Measurements from ENCODE around the gene UNC13C. TPM values are rescaled to one million over a fixed set of nuclear protein-coding genes. Genes with fewer than 3 reads are reported as not detected.

UNC13C gene
- total and polyA plus RNA-seq, 5 donors from 2014 or later = not detected

DNA sequence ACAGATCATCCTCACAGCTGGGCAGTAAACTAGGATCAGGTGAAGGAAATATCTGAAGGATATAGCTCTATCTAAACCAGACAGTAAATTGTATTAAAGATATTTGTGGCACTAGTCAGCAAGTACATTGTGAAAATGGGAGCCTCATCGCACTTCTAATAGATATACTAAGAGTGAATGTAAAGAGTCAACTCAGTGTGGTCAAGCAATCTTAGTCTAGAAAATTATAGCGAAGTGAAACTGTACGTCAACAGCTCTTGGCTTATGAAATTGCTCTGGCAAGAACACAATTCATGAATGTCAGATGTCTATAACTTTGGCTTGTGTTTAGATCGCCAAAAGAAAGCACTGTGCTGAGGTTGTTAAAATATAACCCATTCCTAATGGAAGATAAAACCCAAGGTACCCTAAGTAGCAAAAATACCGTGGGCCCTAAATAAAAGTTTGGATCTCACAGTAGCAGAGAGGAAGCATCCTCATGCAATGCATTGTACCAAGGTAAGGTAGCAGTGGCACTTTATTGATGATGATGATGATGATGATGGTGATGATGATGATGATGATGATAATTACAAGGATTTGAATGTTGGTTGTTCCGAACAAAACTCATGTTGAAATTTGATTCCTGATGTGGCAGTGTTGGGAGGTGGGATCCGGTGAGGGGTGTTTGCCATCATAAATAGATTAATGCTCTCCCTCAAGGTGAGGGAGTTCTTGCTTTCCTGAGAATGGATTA lies 228.5 kb downstream of the UNC13C start:
- DNase-seq = no peak
- no peak overlapping the region for H3K27ac Mint-ChIP-seq
- H3K36me3 Mint-ChIP-seq = no peaks in the 10 kb centered on the region
- Histone ChIP-seq H3K9me3 (ENCODE audit: control insufficient read depth in 2 of 2, low read length in 2 of 2) (no peaks in the 10 kb centered on the region), H3K27ac (ENCODE audit: insufficient read depth, low read length, poor library complexity, severe bottlenecking) (no peak overlapping the region), H3K36me3 (ENCODE audit: control insufficient read depth, insufficient read depth, low read length) (no peaks in the 10 kb centered on the region), H3K4me1 (ENCODE audit: control insufficient read depth, insufficient read depth, low read length, poor library complexity, severe bottlenecking) (no peaks in the 10 kb centered on the region), H3K4me3 (ENCODE audit: low read depth, low read length) (no peak overlapping the region), H3K27me3 (ENCODE audit: control insufficient read depth, insufficient read depth, low read length) (no peaks in the 10 kb centered on the region)
- H3K4me3 Mint-ChIP-seq = no peak overlapping the region
- no peaks in the 10 kb centered on the region for H3K27me3 Mint-ChIP-seq
- no peak for ATAC-seq (ENCODE audit: low read depth in 2 of 2)
- H3K9me3 Mint-ChIP-seq = peaks cover 0 to 10% (median 0%) of the 10 kb centered on the region in 7 donors
- no peaks in the 10 kb centered on the region for H3K4me1 Mint-ChIP-seq

DNA sequence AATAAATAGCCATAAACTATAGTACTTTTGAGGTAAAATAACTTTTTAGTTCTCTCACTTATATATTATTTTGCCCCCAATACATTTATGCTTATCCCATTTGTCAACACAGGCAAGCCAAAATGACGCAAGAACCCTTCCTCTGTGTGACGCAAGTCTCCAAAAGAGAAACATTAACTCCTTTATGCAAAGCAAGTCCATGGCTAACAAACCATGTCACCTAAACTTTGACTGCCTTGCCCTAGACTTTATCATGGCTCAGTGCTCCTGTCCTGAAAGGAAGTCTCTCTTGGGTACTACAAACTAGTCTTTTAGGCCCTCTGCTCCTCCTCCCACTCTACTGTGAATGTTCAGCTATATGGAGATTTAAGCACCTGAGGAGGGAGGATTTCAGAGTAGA lies 230.5 kb downstream of the UNC13C start:
- no peaks in the 10 kb centered on the region for H3K36me3 Mint-ChIP-seq
- H3K27me3 ChIP-seq (ENCODE audit: control insufficient read depth, insufficient read depth, low read length) = no peaks in the 10 kb centered on the region
- no peak overlapping the region for H3K27ac Mint-ChIP-seq
- H3K27me3 Mint-ChIP-seq = no peaks in the 10 kb centered on the region
- ATAC-seq (ENCODE audit: low read depth in 2 of 2) = no peak
- no peaks in the 10 kb centered on the region for H3K36me3 ChIP-seq (ENCODE audit: control insufficient read depth, insufficient read depth, low read length)
- no peaks in the 10 kb centered on the region for H3K4me1 Mint-ChIP-seq
- H3K4me3 ChIP-seq (ENCODE audit: low read depth, low read length) = no peak overlapping the region
- H3K4me1 ChIP-seq (ENCODE audit: control insufficient read depth, insufficient read depth, low read length, poor library complexity, severe bottlenecking) = no peaks in the 10 kb centered on the region
- H3K9me3 ChIP-seq (ENCODE audit: control insufficient read depth in 2 of 2, low read length in 2 of 2) = no peaks in the 10 kb centered on the region
- peaks cover 0 to 10% (median 0%) of the 10 kb centered on the region in 7 donors for H3K9me3 Mint-ChIP-seq
- H3K27ac ChIP-seq (ENCODE audit: insufficient read depth, low read length, poor library complexity, severe bottlenecking) = no peak overlapping the region
- H3K4me3 Mint-ChIP-seq = no peak overlapping the region
- no peak for DNase-seq

DNA sequence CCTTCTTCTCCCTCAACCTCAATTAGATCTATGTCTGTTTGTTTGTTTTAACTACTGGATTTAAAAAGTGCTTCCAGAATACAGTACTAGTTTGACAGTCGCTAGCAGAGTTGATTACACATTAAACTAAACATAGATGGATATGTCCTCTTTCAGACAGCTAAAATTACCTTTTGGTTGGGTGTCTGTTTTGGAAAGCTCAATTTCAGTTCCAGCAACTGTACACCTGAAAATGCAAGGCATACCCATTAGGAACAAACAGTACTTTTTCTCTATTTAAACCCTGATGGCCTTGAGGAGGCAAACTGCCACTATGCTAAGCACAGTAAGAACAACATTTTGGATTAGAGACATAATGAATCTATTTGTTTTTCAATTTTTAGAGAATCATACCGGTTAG lies 234.4 kb downstream of the UNC13C start:
- no peak overlapping the region for H3K4me3 Mint-ChIP-seq
- no peaks in the 10 kb centered on the region for H3K27me3 Mint-ChIP-seq
- Histone ChIP-seq H3K4me3 (ENCODE audit: low read depth, low read length) (no peak overlapping the region), H3K36me3 (ENCODE audit: control insufficient read depth, insufficient read depth, low read length) (no peaks in the 10 kb centered on the region), H3K9me3 (ENCODE audit: control insufficient read depth in 2 of 2, low read length in 2 of 2) (no peaks in the 10 kb centered on the region), H3K4me1 (ENCODE audit: control insufficient read depth, insufficient read depth, low read length, poor library complexity, severe bottlenecking) (no peaks in the 10 kb centered on the region), H3K27me3 (ENCODE audit: control insufficient read depth, insufficient read depth, low read length) (no peaks in the 10 kb centered on the region), H3K27ac (ENCODE audit: insufficient read depth, low read length, poor library complexity, severe bottlenecking) (no peak overlapping the region)
- no peak for DNase-seq
- H3K36me3 Mint-ChIP-seq = no peaks in the 10 kb centered on the region
- no peak overlapping the region for H3K27ac Mint-ChIP-seq
- no peaks in the 10 kb centered on the region for H3K4me1 Mint-ChIP-seq
- peaks cover 0 to 6% (median 0%) of the 10 kb centered on the region in 7 donors for H3K9me3 Mint-ChIP-seq
- ATAC-seq (ENCODE audit: low read depth in 2 of 2) = no peak

DNA sequence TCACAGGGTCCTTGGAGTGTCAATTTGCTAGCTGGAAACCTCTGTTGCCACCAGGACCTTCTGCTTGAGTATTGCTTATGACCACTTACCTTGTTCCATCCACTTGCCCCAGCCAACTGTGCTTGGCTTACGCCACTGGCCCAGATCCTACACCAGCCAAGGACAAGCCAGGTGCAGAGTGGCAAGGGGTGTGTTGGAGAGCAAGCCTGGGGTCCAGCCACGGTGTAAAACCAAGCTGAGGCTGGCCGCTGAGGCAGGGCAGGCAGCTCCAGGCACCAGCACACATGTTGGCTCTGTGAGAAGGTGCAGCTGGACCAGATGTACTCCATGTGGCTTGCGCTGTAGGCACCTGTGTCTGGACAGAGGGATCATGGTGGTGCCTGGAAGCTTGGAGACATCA lies 248.2 kb downstream of the UNC13C start:
- H3K9me3 ChIP-seq (ENCODE audit: control insufficient read depth in 2 of 2, low read length in 2 of 2) = no peaks in the 10 kb centered on the region

DNA sequence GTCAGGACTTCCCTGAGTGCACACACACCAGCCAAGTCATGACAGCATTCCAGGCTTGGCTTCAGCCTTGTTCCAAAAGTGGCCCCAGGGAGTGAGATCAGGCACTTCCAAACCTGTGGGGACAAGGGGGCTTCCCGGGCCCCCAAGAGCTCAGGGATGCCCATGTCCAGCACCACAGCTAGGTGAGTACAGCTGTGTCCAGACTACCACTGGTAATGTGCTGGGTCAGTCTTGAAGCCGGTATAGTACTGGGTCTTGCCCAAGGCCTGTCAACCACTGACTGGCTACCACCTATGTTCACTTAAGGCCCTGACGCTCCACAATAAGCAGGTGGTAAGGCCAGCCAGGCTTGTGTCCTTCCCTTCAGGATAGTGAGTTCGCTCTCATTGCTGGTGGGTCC lies 249.3 kb downstream of the UNC13C start:
- H3K27me3 Mint-ChIP-seq = no peaks in the 10 kb centered on the region
- no peak overlapping the region for H3K27ac Mint-ChIP-seq
- Histone ChIP-seq H3K27ac (ENCODE audit: insufficient read depth, low read length, poor library complexity, severe bottlenecking) (no peak overlapping the region), H3K27me3 (ENCODE audit: control insufficient read depth, insufficient read depth, low read length) (no peaks in the 10 kb centered on the region), H3K9me3 (ENCODE audit: control insufficient read depth in 2 of 2, low read length in 2 of 2) (no peaks in the 10 kb centered on the region), H3K4me1 (ENCODE audit: control insufficient read depth, insufficient read depth, low read length, poor library complexity, severe bottlenecking) (no peaks in the 10 kb centered on the region), H3K4me3 (ENCODE audit: low read depth, low read length) (no peak overlapping the region), H3K36me3 (ENCODE audit: control insufficient read depth, insufficient read depth, low read length) (no peaks in the 10 kb centered on the region)
- ATAC-seq (ENCODE audit: low read depth in 2 of 2) = no peak
- H3K4me1 Mint-ChIP-seq = no peaks in the 10 kb centered on the region
- no peak for DNase-seq
- H3K4me3 Mint-ChIP-seq = no peak overlapping the region
- H3K36me3 Mint-ChIP-seq = no peaks in the 10 kb centered on the region
- H3K9me3 Mint-ChIP-seq = peaks cover 0 to 17% (median 5%) of the 10 kb centered on the region in 7 donors

More for the DNA sequence above, 248.2 kb downstream of the UNC13C start:
- Mint-ChIP-seq H3K4me3 (no peak overlapping the region), H3K4me1 (no peaks in the 10 kb centered on the region), H3K36me3 (no peaks in the 10 kb centered on the region), H3K27me3 (no peaks in the 10 kb centered on the region), H3K9me3 (peaks cover 0 to 17% (median 6%) of the 10 kb centered on the region in 7 donors), H3K27ac (no peak overlapping the region)
- DNase-seq (no peak), ATAC-seq (ENCODE audit: low read depth in 2 of 2) (no peak)
- no peaks in the 10 kb centered on the region for H3K4me1 ChIP-seq (ENCODE audit: control insufficient read depth, insufficient read depth, low read length, poor library complexity, severe bottlenecking)
- no peak overlapping the region for H3K4me3 ChIP-seq (ENCODE audit: low read depth, low read length)
- no peak overlapping the region for H3K27ac ChIP-seq (ENCODE audit: insufficient read depth, low read length, poor library complexity, severe bottlenecking)
- no peaks in the 10 kb centered on the region for H3K36me3 ChIP-seq (ENCODE audit: control insufficient read depth, insufficient read depth, low read length)
- H3K27me3 ChIP-seq (ENCODE audit: control insufficient read depth, insufficient read depth, low read length) = no peaks in the 10 kb centered on the region

DNA sequence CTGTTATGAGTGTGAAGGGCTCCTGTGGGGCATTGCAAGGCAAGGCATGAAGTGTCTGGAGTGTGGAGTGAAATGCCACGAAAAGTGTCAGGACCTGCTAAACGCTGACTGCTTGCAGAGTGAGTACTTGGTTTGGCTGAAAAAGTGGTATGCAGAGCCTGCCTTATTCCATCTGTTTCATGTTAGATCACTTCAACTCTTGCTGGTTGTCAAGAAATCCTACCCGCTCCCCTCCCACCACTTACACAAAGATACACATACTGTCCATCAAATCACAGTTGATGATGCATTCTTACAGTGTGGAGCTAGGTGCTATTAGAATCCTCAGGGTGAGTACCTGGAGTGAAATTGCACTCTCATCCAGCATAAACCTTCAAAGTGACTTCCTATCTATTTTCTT lies 272.1 kb downstream of the UNC13C start:
- Mint-ChIP-seq H3K27ac (no peak overlapping the region), H3K4me1 (no peaks in the 10 kb centered on the region), H3K9me3 (peaks cover 0 to 7% (median 0%) of the 10 kb centered on the region in 7 donors), H3K36me3 (no peaks in the 10 kb centered on the region), H3K27me3 (no peaks in the 10 kb centered on the region), H3K4me3 (no peak overlapping the region)
- DNase-seq (no peak), ATAC-seq (ENCODE audit: low read depth in 2 of 2) (no peak)
- H3K4me1 ChIP-seq (ENCODE audit: control insufficient read depth, insufficient read depth, low read length, poor library complexity, severe bottlenecking) = no peaks in the 10 kb centered on the region
- H3K9me3 ChIP-seq (ENCODE audit: control insufficient read depth in 2 of 2, low read length in 2 of 2) = no peaks in the 10 kb centered on the region
- no peak overlapping the region for H3K4me3 ChIP-seq (ENCODE audit: low read depth, low read length)
- H3K36me3 ChIP-seq (ENCODE audit: control insufficient read depth, insufficient read depth, low read length) = no peaks in the 10 kb centered on the region
- no peaks in the 10 kb centered on the region for H3K27me3 ChIP-seq (ENCODE audit: control insufficient read depth, insufficient read depth, low read length)
- no peak overlapping the region for H3K27ac ChIP-seq (ENCODE audit: insufficient read depth, low read length, poor library complexity, severe bottlenecking)

DNA sequence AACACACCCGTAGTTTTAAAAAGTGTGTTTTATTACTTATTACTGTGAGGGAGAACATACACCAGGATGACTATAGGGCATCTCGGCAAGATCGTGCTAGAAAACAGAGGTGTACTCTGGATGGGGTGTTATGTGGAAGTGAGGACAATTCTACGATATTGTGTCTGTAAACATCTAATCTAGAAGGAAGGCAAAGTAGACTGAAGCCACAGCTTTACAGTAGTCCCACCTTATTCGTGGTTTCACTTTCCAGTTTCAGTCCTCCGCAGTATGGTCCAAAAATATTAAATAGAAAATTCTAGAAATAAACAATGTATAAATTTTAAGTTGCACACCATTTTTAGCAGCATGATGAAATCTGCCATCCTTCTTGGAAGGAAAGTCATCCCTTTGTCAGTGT lies 277.9 kb downstream of the UNC13C start:
- Mint-ChIP-seq H3K4me3 (no peak overlapping the region), H3K36me3 (no peaks in the 10 kb centered on the region), H3K27me3 (no peaks in the 10 kb centered on the region), H3K9me3 (peaks cover 0 to 6% (median 0%) of the 10 kb centered on the region in 7 donors), H3K4me1 (no peaks in the 10 kb centered on the region), H3K27ac (no peak overlapping the region)
- DNase-seq (no peak), ATAC-seq (ENCODE audit: low read depth in 2 of 2) (no peak)
- H3K4me3 ChIP-seq (ENCODE audit: low read depth, low read length) = no peak overlapping the region
- H3K27me3 ChIP-seq (ENCODE audit: control insufficient read depth, insufficient read depth, low read length) = no peaks in the 10 kb centered on the region
- H3K4me1 ChIP-seq (ENCODE audit: control insufficient read depth, insufficient read depth, low read length, poor library complexity, severe bottlenecking) = no peaks in the 10 kb centered on the region
- H3K9me3 ChIP-seq (ENCODE audit: control insufficient read depth in 2 of 2, low read length in 2 of 2) = no peaks in the 10 kb centered on the region
- no peaks in the 10 kb centered on the region for H3K36me3 ChIP-seq (ENCODE audit: control insufficient read depth, insufficient read depth, low read length)
- H3K27ac ChIP-seq (ENCODE audit: insufficient read depth, low read length, poor library complexity, severe bottlenecking) = no peak overlapping the region

DNA sequence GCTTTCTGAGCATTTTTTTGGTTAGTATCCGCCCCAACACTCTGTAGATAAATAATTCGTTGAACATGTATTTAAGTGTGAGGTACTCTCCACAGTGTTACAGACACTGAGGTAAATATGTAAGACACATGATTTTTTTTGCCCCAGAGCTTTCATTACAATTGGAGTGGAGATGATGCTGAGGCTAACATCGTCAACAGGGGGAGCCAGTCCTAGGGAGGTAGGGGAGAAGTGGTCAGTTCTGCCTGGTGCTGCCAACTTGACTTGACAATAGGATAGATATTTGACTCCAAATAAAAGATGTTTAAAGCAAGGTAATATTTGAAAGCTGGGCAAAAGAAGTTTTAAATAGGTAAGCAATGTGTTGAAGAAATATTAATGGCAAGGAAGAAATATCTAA lies 295.7 kb downstream of the UNC13C start:
- Histone ChIP-seq H3K27me3 (ENCODE audit: control insufficient read depth, insufficient read depth, low read length) (no peaks in the 10 kb centered on the region), H3K4me1 (ENCODE audit: control insufficient read depth, insufficient read depth, low read length, poor library complexity, severe bottlenecking) (no peaks in the 10 kb centered on the region), H3K27ac (ENCODE audit: insufficient read depth, low read length, poor library complexity, severe bottlenecking) (no peak overlapping the region), H3K4me3 (ENCODE audit: low read depth, low read length) (no peak overlapping the region), H3K9me3 (ENCODE audit: control insufficient read depth in 2 of 2, low read length in 2 of 2) (no peaks in the 10 kb centered on the region), H3K36me3 (ENCODE audit: control insufficient read depth, insufficient read depth, low read length) (no peaks in the 10 kb centered on the region)
- DNase-seq = no peak
- no peak for ATAC-seq (ENCODE audit: low read depth in 2 of 2)
- Mint-ChIP-seq H3K36me3 (no peaks in the 10 kb centered on the region), H3K9me3 (peaks cover 0 to 3% (median 0%) of the 10 kb centered on the region in 7 donors), H3K4me3 (no peak overlapping the region), H3K4me1 (no peaks in the 10 kb centered on the region), H3K27me3 (no peaks in the 10 kb centered on the region), H3K27ac (no peak overlapping the region)

Measured in CD4-positive, CD25-positive, alpha-beta regulatory T cell (primary cell).